Left lung (tissue), 10 donors: ENCODE results near the gene LZTS2. TPM values are rescaled to one million over a fixed set of nuclear protein-coding genes. Genes with fewer than 3 reads are reported as not detected.

ENCODE experiments used
- ATAC-seq: fragments of 200-7000 bp; cut with Tn5 transposase; one replicate; pipeline ENCODE4 v1.9.1; 2020; ENCODE audit warnings: moderate library complexity
- DNase-seq, 4 donors: peaks; one replicate each; pipeline ENCODE4 v3.0.0-alpha.2; 2013 to 2020
- H3K27ac ChIP-seq, 2 donors: fragments of 200-600 bp; sonication (generic) in 1 of 2; one replicate each; pipeline versions ENCODE4 v1.5.0 to v1.8.0; 2020 to 2021
- H3K27me3 ChIP-seq, 2 donors: fragments of 200-600 bp; sonication (generic) in 1 of 2; one replicate each; pipeline versions ENCODE4 v1.5.0 to v1.8.0; 2020 to 2021
- H3K36me3 ChIP-seq, 2 donors: fragments of 200-600 bp; sonication (generic) in 1 of 2; one replicate each; pipeline versions ENCODE4 v1.5.0 to v1.8.0; 2020 to 2021
- H3K4me1 ChIP-seq, 2 donors: fragments of 200-600 bp; one replicate each; pipeline ENCODE4 v1.8.0; 2021
- H3K4me3 ChIP-seq, 2 donors: fragments of 200-600 bp; sonication (generic) in 1 of 2; one replicate each; pipeline versions ENCODE4 v1.5.0 to v1.8.0; 2020 to 2021; ENCODE audit warnings: mild to moderate bottlenecking in 1 of 2
- H3K9me3 ChIP-seq, 2 donors: fragments of 200-600 bp; sonication (generic) in 1 of 2; one replicate each; pipeline versions ENCODE4 v1.5.0 to v1.8.0; 2020 to 2021
- intact Hi-C, 2 donors: fragments of 100-400 bp; cut with DNase I; formaldehyde crosslinking; loops; one replicate each; pipeline versions ENCODE4 v1.11.2 to v1.14.2; 2022
- polyA plus RNA-seq, 6 donors: library from polyadenylated mRNA; unstranded; fragments of 120-200 nt; gene quantifications; one replicate each; pipeline ENCODE4 v1.2.1, GENCODE V29; 2013; ENCODE audit not compliant: insufficient read length in 6 of 6
- total RNA-seq, 2 donors: library from RNA; stranded (reverse); fragmentation: NEBNext Ultra II Directional; extraction: Animal tissue kit (Norgen Biotek cat#: 25700); gene quantifications; one replicate each; pipeline ENCODE4 v1.2.1, GENCODE V29; 2021
- TF ChIP-seq, protein P1 (sequence below), 2 donors: fragments of 200-600 bp; sonication (generic) in 1 of 2; IDR thresholded peaks; one replicate each; pipeline versions ENCODE4 v1.5.0 to v1.8.0; 2021; ENCODE audit warnings: antibody characterized with exemption in 2 of 2
- donor health status: DM: no; HTN: yes; CAD: no.
- donor health status: DM: no; HTN: no; CAD: no.

LZTS2 gene
- total and polyA plus RNA-seq, 8 donors = 45.2 to 65.7 (median 58.6) TPM

- no peak for ATAC-seq
- intact Hi-C loops = no loop called here
- no peak overlapping the region for H3K27ac ChIP-seq
Observed at GRCh38 chr10:101013365-101013825, 13.8 kb downstream of the LZTS2 start.

GRCh38 chr10:101014230-101014884 lies 14.7 kb downstream of the LZTS2 start:
- peaks cover 4 to 39% of the 10 kb centered on the region in 2 donors for H3K4me1 ChIP-seq
- no peak overlapping the region for H3K27ac ChIP-seq
- no peaks in the 10 kb centered on the region for H3K9me3 ChIP-seq
- TF ChIP-seq, protein P1, sequence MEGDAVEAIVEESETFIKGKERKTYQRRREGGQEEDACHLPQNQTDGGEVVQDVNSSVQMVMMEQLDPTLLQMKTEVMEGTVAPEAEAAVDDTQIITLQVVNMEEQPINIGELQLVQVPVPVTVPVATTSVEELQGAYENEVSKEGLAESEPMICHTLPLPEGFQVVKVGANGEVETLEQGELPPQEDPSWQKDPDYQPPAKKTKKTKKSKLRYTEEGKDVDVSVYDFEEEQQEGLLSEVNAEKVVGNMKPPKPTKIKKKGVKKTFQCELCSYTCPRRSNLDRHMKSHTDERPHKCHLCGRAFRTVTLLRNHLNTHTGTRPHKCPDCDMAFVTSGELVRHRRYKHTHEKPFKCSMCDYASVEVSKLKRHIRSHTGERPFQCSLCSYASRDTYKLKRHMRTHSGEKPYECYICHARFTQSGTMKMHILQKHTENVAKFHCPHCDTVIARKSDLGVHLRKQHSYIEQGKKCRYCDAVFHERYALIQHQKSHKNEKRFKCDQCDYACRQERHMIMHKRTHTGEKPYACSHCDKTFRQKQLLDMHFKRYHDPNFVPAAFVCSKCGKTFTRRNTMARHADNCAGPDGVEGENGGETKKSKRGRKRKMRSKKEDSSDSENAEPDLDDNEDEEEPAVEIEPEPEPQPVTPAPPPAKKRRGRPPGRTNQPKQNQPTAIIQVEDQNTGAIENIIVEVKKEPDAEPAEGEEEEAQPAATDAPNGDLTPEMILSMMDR (IDR thresholded peaks at IDR 0.05) = peak; percentile 76 to 91
- H3K4me3 ChIP-seq = no peak overlapping the region
- peak; percentile 80 for ATAC-seq
- DNase-seq = peak; percentile 50 to 95 (median 76)
- no peaks in the 10 kb centered on the region for H3K36me3 ChIP-seq
- intact Hi-C loops = no loop called here
- H3K27me3 ChIP-seq = peaks cover 0 to 33% of the 10 kb centered on the region in 2 donors

More at GRCh38 chr10:101013365-101013825, 13.8 kb downstream of the LZTS2 start:
- Histone ChIP-seq H3K4me3 (no peak overlapping the region), H3K36me3 (no peaks in the 10 kb centered on the region), H3K4me1 (peaks cover 4 to 30% of the 10 kb centered on the region in 2 donors), H3K27me3 (peaks cover 0 to 24% of the 10 kb centered on the region in 2 donors), H3K9me3 (no peaks in the 10 kb centered on the region)
- TF ChIP-seq, protein P1 (IDR thresholded peaks at IDR 0.05) = no peak
- no peak for DNase-seq

DNA sequence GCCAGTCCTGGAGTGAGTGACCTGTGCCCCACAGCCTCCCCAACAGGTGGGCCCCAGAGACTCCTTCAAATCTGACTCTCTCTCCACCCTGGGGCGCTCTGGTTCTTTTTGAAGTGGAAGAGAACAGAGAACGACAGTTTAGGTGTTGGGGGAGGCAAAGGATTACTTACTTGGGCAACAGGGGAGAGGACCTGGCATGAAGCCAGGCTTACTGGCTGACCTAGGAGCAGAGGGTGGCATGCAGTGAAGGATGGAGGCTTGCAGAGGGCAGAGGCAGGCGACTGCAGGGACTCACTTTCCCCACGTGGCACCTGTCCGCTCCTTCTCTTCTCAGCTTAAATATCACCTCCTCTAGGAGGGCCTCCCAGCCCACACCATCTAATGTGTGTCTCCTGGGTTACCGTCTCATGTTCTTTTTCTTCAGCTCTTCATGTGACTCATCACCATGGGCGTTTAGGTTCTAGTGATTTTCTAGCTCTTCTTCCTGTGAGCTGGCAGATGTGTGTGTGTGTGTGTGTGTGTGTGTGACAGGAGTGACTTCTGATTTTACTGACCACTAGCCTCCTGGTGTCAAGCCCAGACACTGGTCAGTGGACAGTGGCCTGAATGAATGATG lies 15.5 kb downstream of the LZTS2 start:
- TF ChIP-seq, protein P1 (IDR thresholded peaks at IDR 0.05) = no peak
- H3K36me3 ChIP-seq = no peaks in the 10 kb centered on the region
- peaks cover 4 to 39% of the 10 kb centered on the region in 2 donors for H3K4me1 ChIP-seq
- H3K27me3 ChIP-seq = peaks cover 0 to 33% of the 10 kb centered on the region in 2 donors
- H3K27ac ChIP-seq = no peak overlapping the region
- DNase-seq (peak in 1 of 4 donors; percentile 12), ATAC-seq (no peak)
- H3K4me3 ChIP-seq = no peak overlapping the region
- H3K9me3 ChIP-seq = no peaks in the 10 kb centered on the region
- intact Hi-C loops = no loop called here

GRCh38 chr10:101015582-101015973 lies 16.0 kb downstream of the LZTS2 start:
- no peak for ATAC-seq
- H3K9me3 ChIP-seq = no peaks in the 10 kb centered on the region
- TF ChIP-seq, protein P1 (IDR thresholded peaks at IDR 0.05) = no peak
- H3K36me3 ChIP-seq = no peaks in the 10 kb centered on the region
- peak in 1 of 4 donors; percentile 73 for DNase-seq
- H3K27me3 ChIP-seq = peaks cover 0 to 33% of the 10 kb centered on the region in 2 donors
- intact Hi-C loops = no loop called here
- no peak overlapping the region for H3K4me3 ChIP-seq
- H3K27ac ChIP-seq = no peak overlapping the region
- peaks cover 4 to 39% of the 10 kb centered on the region in 2 donors for H3K4me1 ChIP-seq

GRCh38 chr10:101016814-101017213 lies 17.2 kb downstream of the LZTS2 start:
- Histone ChIP-seq H3K27me3 (peaks cover 0 to 33% of the 10 kb centered on the region in 2 donors), H3K4me1 (peaks cover 4 to 39% of the 10 kb centered on the region in 2 donors), H3K27ac (no peak overlapping the region), H3K4me3 (no peak overlapping the region), H3K36me3 (no peaks in the 10 kb centered on the region), H3K9me3 (no peaks in the 10 kb centered on the region)
- TF ChIP-seq, protein P1 (IDR thresholded peaks at IDR 0.05) = no peak
- ATAC-seq (no peak), DNase-seq (peak in 1 of 4 donors; percentile 15)
- intact Hi-C loops = no loop called here
